HG03280 (cell line): ENCODE measurements around the gene IL1RAP.

Experiments
- ATAC-seq: cut with Tn5 transposase; IDR thresholded peaks from one replicate; pipeline ENCODE4 v1.9.1; 2021; ENCODE audit warnings: mild to moderate bottlenecking, moderate library complexity; ENCODE audit not compliant: unreplicated experiment

Gene IL1RAP

GRCh38 chr3:190697502-190697830 is 183.6 kb downstream of the IL1RAP start:
- no peak for ATAC-seq

GRCh38 chr3:190697901-190698300 is 184.0 kb downstream of the IL1RAP start:
- ATAC-seq = no peak

- ATAC-seq = no peak
Observed at GRCh38 chr3:190699776-190700175, 185.9 kb downstream of the IL1RAP start.

- no peak for ATAC-seq
Observed at GRCh38 chr3:190701096-190701532, 187.2 kb downstream of the IL1RAP start.

- no peak for ATAC-seq
Observed at GRCh38 chr3:190706582-190706981, 192.7 kb downstream of the IL1RAP start.
